Panc1 (cell line): ENCODE results near the gene PM20D1.

Source experiments
- POLR2AphosphoS5 ChIP-seq: IDR thresholded peaks from 2 replicates; pipeline ENCODE4 v1.6.1; 2012; ENCODE audit warnings: mild to moderate bottlenecking, low read depth, low read length, moderate library complexity
- SIN3A ChIP-seq: IDR thresholded peaks from 2 replicates; pipeline ENCODE4 v1.6.1; 2012; ENCODE audit warnings: low read depth, mild to moderate bottlenecking, low read length, moderate library complexity, borderline replicate concordance; ENCODE audit not compliant: insufficient read depth
- TF ChIP-seq, protein P1 (sequence below): fragments of 450-650 bp; IDR thresholded peaks from 2 replicates; pipeline ENCODE4 v1.5.1; 2017; ENCODE audit warnings: mild to moderate bottlenecking
- TF ChIP-seq, protein P2 (sequence below), 2 experiments: IDR thresholded peaks; 2 replicates each; pipeline ENCODE4 v1.6.1; 2011 to 2012; ENCODE audit warnings: low read depth in 2 of 2, control low read depth in 1 of 2, low read length in 1 of 2, mild to moderate bottlenecking in 1 of 2, moderate library complexity in 1 of 2; ENCODE audit not compliant: insufficient read depth in 1 of 2

DNA sequence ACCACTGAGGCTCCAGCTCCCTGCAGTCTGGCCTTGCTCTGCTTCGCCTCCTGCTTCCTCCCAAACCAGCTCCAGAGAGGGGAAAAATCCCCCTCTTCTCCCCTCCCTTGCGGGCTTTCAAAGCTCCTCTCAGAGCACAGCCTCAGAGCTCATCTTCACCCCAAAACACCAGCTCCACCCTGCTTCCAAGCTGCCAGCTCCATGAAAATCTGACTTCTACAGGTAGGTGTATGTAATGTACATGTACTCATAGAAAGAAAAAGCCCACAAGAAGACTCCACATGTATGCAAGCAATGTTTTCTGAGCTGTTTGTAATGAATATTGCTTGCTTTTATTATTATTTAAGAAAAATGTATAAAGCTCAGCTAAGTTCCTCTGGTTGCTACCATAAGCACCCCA is 45.3 kb downstream of the PM20D1 start:
- TF ChIP-seq, protein P1, sequence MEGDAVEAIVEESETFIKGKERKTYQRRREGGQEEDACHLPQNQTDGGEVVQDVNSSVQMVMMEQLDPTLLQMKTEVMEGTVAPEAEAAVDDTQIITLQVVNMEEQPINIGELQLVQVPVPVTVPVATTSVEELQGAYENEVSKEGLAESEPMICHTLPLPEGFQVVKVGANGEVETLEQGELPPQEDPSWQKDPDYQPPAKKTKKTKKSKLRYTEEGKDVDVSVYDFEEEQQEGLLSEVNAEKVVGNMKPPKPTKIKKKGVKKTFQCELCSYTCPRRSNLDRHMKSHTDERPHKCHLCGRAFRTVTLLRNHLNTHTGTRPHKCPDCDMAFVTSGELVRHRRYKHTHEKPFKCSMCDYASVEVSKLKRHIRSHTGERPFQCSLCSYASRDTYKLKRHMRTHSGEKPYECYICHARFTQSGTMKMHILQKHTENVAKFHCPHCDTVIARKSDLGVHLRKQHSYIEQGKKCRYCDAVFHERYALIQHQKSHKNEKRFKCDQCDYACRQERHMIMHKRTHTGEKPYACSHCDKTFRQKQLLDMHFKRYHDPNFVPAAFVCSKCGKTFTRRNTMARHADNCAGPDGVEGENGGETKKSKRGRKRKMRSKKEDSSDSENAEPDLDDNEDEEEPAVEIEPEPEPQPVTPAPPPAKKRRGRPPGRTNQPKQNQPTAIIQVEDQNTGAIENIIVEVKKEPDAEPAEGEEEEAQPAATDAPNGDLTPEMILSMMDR = no peak
- TF ChIP-seq POLR2AphosphoS5 = no peak
- TF ChIP-seq SIN3A = no peak
- TF ChIP-seq, protein P2, sequence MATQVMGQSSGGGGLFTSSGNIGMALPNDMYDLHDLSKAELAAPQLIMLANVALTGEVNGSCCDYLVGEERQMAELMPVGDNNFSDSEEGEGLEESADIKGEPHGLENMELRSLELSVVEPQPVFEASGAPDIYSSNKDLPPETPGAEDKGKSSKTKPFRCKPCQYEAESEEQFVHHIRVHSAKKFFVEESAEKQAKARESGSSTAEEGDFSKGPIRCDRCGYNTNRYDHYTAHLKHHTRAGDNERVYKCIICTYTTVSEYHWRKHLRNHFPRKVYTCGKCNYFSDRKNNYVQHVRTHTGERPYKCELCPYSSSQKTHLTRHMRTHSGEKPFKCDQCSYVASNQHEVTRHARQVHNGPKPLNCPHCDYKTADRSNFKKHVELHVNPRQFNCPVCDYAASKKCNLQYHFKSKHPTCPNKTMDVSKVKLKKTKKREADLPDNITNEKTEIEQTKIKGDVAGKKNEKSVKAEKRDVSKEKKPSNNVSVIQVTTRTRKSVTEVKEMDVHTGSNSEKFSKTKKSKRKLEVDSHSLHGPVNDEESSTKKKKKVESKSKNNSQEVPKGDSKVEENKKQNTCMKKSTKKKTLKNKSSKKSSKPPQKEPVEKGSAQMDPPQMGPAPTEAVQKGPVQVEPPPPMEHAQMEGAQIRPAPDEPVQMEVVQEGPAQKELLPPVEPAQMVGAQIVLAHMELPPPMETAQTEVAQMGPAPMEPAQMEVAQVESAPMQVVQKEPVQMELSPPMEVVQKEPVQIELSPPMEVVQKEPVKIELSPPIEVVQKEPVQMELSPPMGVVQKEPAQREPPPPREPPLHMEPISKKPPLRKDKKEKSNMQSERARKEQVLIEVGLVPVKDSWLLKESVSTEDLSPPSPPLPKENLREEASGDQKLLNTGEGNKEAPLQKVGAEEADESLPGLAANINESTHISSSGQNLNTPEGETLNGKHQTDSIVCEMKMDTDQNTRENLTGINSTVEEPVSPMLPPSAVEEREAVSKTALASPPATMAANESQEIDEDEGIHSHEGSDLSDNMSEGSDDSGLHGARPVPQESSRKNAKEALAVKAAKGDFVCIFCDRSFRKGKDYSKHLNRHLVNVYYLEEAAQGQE (IDR thresholded peaks at IDR 0.05; ENCODE audit: insufficient read depth in 1 of 2, low read depth in 2 of 2, low read length in 1 of 2) = no peak
